Peyer's patch (tissue), 4 donors: ENCODE measurements around the gene PTPRQ.

Experiments used
- POLR2A ChIP-seq, 2 donors: fragments of 450-650 bp; IDR thresholded peaks; one replicate each; pipeline ENCODE4 v1.5.1; 2017; ENCODE audit warnings: antibody characterized with exemption in 2 of 2, mild to moderate bottlenecking in 2 of 2, moderate library complexity in 2 of 2
- TF ChIP-seq, protein P1 (sequence below), 6 experiments: fragments of 450-650 bp in 4 of 6; fragments of 200-600 bp in 2 of 6; sonication (generic) in 1 of 6; IDR thresholded peaks; one replicate each; pipeline ENCODE4 v1.5.1; 2017 to 2019; ENCODE audit warnings: antibody characterized with exemption in 6 of 6, mild to moderate bottlenecking in 3 of 6, moderate library complexity in 1 of 6

DNA sequence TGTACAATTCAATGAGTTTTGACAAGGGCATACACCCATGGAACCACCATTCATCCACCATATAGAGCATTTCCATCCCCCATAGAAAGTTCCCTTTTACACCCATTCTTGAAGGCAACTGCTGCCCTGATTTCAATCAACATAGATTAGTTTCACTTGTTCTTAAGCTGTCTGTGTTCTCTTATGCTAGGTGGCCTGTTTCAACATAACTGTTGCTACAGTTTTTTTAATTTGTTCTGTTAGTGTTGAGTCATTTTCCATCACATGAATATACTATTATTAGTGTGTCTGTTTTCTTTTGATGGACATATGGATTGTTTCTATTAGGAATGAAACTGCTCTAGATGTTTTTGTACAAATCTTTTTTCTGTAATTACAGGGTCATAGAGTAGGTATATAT lies 123.4 kb downstream of the PTPRQ start:
- TF ChIP-seq POLR2A (IDR thresholded peaks at IDR 0.05), result no peak
- TF ChIP-seq, protein P1, sequence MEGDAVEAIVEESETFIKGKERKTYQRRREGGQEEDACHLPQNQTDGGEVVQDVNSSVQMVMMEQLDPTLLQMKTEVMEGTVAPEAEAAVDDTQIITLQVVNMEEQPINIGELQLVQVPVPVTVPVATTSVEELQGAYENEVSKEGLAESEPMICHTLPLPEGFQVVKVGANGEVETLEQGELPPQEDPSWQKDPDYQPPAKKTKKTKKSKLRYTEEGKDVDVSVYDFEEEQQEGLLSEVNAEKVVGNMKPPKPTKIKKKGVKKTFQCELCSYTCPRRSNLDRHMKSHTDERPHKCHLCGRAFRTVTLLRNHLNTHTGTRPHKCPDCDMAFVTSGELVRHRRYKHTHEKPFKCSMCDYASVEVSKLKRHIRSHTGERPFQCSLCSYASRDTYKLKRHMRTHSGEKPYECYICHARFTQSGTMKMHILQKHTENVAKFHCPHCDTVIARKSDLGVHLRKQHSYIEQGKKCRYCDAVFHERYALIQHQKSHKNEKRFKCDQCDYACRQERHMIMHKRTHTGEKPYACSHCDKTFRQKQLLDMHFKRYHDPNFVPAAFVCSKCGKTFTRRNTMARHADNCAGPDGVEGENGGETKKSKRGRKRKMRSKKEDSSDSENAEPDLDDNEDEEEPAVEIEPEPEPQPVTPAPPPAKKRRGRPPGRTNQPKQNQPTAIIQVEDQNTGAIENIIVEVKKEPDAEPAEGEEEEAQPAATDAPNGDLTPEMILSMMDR (IDR thresholded peaks at IDR 0.05), result no peak
